Large intestine (tissue), 3 donors: ENCODE results near the gene CCNL1. TPM values are rescaled to one million over a fixed set of nuclear protein-coding genes. Genes with fewer than 3 reads are reported as not detected.
"Not testable (repeated sequence)": the region's sequence is repeated elsewhere in the genome, so short reads cannot be mapped to it uniquely, and the experiment has no call there.

ENCODE experiments used
- DNase-seq, 2 donors: peaks; one replicate each; pipeline versions ENCODE4 v3.0.0 to v3.0.0-alpha.2; 2013
- H3K27ac ChIP-seq: one replicate; pipeline ENCODE4 v1.5.1; 2013; ENCODE audit warnings: low read length
- H3K27me3 ChIP-seq: 2 replicates; pipeline ENCODE4 v1.6.1; 2013; ENCODE audit warnings: low read length; ENCODE audit not compliant: control insufficient read depth, insufficient read depth
- H3K36me3 ChIP-seq: 2 replicates; pipeline ENCODE4 v1.6.1; 2013; ENCODE audit warnings: low read length; ENCODE audit not compliant: control insufficient read depth, insufficient read depth
- H3K4me1 ChIP-seq: one replicate; pipeline ENCODE4 v1.6.1; 2013; ENCODE audit warnings: low read length; ENCODE audit not compliant: control insufficient read depth, insufficient read depth
- H3K4me3 ChIP-seq: one replicate; pipeline ENCODE4 v1.5.1; 2013; ENCODE audit warnings: low read length
- H3K9me3 ChIP-seq: one replicate; pipeline ENCODE4 v1.6.1; 2013; ENCODE audit warnings: mild to moderate bottlenecking, low read depth, low read length, moderate library complexity; ENCODE audit not compliant: control insufficient read depth
- WGBS: methylation state at CpG from one replicate; pipeline ENCODE4 v1.1.5; 2013; ENCODE audit warnings: low lambda C conversion rate; ENCODE audit not compliant: insufficient coverage; 5-methylcytosine and 5-hydroxymethylcytosine counted together
- polyA plus RNA-seq: library from polyadenylated mRNA; unstranded; fragments of 120-200 nt; gene quantifications from one replicate; pipeline ENCODE4 v1.2.1, GENCODE V29; 2013

Gene CCNL1
- polyA plus RNA-seq, 1 donor = 255 TPM

GRCh38 chr3:157173343-157173742 lies 13.4 kb upstream of the CCNL1 start:
- not testable (repeated sequence) for H3K4me1 ChIP-seq, H3K4me3 ChIP-seq, H3K27me3 ChIP-seq, H3K9me3 ChIP-seq, H3K27ac ChIP-seq, DNase-seq, H3K36me3 ChIP-seq
- 100% methylated on average over 1 of the region's 14 CpGs for whole genome bisulfite sequencing

GRCh38 chr3:157172746-157173145 lies 12.8 kb upstream of the CCNL1 start:
- WGBS = no CpG with 5 or more reads among the region's 4 CpGs
- H3K36me3 ChIP-seq = no peaks in the 10 kb centered on the region
- DNase-seq = no peak
- H3K27me3 ChIP-seq = no peaks in the 10 kb centered on the region
- no peaks in the 10 kb centered on the region for H3K9me3 ChIP-seq
- no peak overlapping the region for H3K27ac ChIP-seq
- no peak overlapping the region for H3K4me3 ChIP-seq
- peaks cover 13% of the 10 kb centered on the region for H3K4me1 ChIP-seq

GRCh38 chr3:157170861-157171260 lies 10.9 kb upstream of the CCNL1 start:
- no CpG with 5 or more reads among the region's 3 CpGs for WGBS
- no peak for DNase-seq
- Histone ChIP-seq H3K27me3 (no peaks in the 10 kb centered on the region), H3K27ac (no peak overlapping the region), H3K9me3 (no peaks in the 10 kb centered on the region), H3K36me3 (no peaks in the 10 kb centered on the region), H3K4me1 (peaks cover 22% of the 10 kb centered on the region), H3K4me3 (no peak overlapping the region)

GRCh38 chr3:157167371-157168042 lies 7.6 kb upstream of the CCNL1 start:
- no peaks in the 10 kb centered on the region for H3K36me3 ChIP-seq
- H3K27ac ChIP-seq = peak overlapping the region; percentile 80
- 70% methylated on average over 2 of the region's 5 CpGs for WGBS

GRCh38 chr3:157166561-157166960 lies 6.6 kb upstream of the CCNL1 start:
- DNase-seq = peak; percentile 50 to 82
- Histone ChIP-seq H3K36me3 (no peaks in the 10 kb centered on the region), H3K4me1 (peaks cover 18% of the 10 kb centered on the region), H3K4me3 (no peak overlapping the region), H3K27me3 (no peaks in the 10 kb centered on the region), H3K27ac (peak overlapping the region; percentile 80), H3K9me3 (no peaks in the 10 kb centered on the region)
- WGBS = no CpG with 5 or more reads among the region's 2 CpGs

More at GRCh38 chr3:157167371-157168042, 7.6 kb upstream of the CCNL1 start:
- Histone ChIP-seq H3K4me3 (no peak overlapping the region), H3K4me1 (peaks cover 18% of the 10 kb centered on the region), H3K9me3 (no peaks in the 10 kb centered on the region), H3K27me3 (no peaks in the 10 kb centered on the region)
- DNase-seq = no peak

GRCh38 chr3:157166115-157166514 lies 6.2 kb upstream of the CCNL1 start:
- no peaks in the 10 kb centered on the region for H3K36me3 ChIP-seq
- DNase-seq = no peak
- H3K27ac ChIP-seq = peak overlapping the region; percentile 80
- no peaks in the 10 kb centered on the region for H3K9me3 ChIP-seq
- H3K4me1 ChIP-seq = peaks cover 22% of the 10 kb centered on the region
- H3K27me3 ChIP-seq = no peaks in the 10 kb centered on the region
- no peak overlapping the region for H3K4me3 ChIP-seq

GRCh38 chr3:157163217-157163953 lies 3.4 kb upstream of the CCNL1 start:
- Histone ChIP-seq H3K27me3 (no peaks in the 10 kb centered on the region), H3K9me3 (no peaks in the 10 kb centered on the region), H3K27ac (no peak overlapping the region), H3K4me3 (no peak overlapping the region), H3K36me3 (peaks cover 4% of the 10 kb centered on the region), H3K4me1 (peaks cover 24% of the 10 kb centered on the region)
- no CpG with 5 or more reads among the region's 19 CpGs for WGBS
- DNase-seq = no peak

GRCh38 chr3:157162620-157163019 lies 2.7 kb upstream of the CCNL1 start:
- not testable (repeated sequence) for H3K9me3 ChIP-seq, DNase-seq, H3K27me3 ChIP-seq, H3K27ac ChIP-seq, H3K4me3 ChIP-seq
- Histone ChIP-seq H3K36me3 (peaks cover 11% of the 10 kb centered on the region), H3K4me1 (peaks cover 18% of the 10 kb centered on the region)
- WGBS = no CpG with 5 or more reads among the region's 7 CpGs

GRCh38 chr3:157160658-157161424 lies 894 bp upstream of the CCNL1 start:
- H3K36me3 ChIP-seq = peaks cover 22% of the 10 kb centered on the region
- peak overlapping the region; percentile 100 for H3K27ac ChIP-seq
- H3K9me3 ChIP-seq = no peaks in the 10 kb centered on the region
- no peaks in the 10 kb centered on the region for H3K27me3 ChIP-seq
- peak; percentile 87 to 93 for DNase-seq
- H3K4me1 ChIP-seq = peaks cover 13% of the 10 kb centered on the region
- H3K4me3 ChIP-seq = peak overlapping the region; percentile 81
- 14% methylated on average over 3 of the region's 22 CpGs for WGBS

- WGBS = 17% methylated on average over 1 of the region's 46 CpGs
- no peaks in the 10 kb centered on the region for H3K27me3 ChIP-seq
- H3K4me1 ChIP-seq = peaks cover 16% of the 10 kb centered on the region
- peak overlapping the region; percentile 100 for H3K27ac ChIP-seq
- peak; percentile 63 to 82 for DNase-seq
- peaks cover 29% of the 10 kb centered on the region for H3K36me3 ChIP-seq
- no peaks in the 10 kb centered on the region for H3K9me3 ChIP-seq
- peak overlapping the region; percentile 81 for H3K4me3 ChIP-seq
These were observed 748 bp downstream of the CCNL1 start for GRCh38 chr3:157159037-157159761.
